22Rv1 (cell line): ENCODE data around the gene SMYD3.

ENCODE experiments used
- ZFX ChIP-seq: fragments of 450-650 bp; IDR thresholded peaks from 2 replicates; pipeline ENCODE4 v1.6.1; 2017; ENCODE audit warnings: antibody characterized with exemption, borderline replicate concordance
- TF ChIP-seq, protein P1 (sequence below): fragments of 450-650 bp; IDR thresholded peaks from 2 replicates; pipeline ENCODE4 v1.5.1; 2017; ENCODE audit warnings: mild to moderate bottlenecking

GRCh38 chr1:246425895-246426294 lies 81.2 kb downstream of the SMYD3 start:
- TF ChIP-seq, protein P1, sequence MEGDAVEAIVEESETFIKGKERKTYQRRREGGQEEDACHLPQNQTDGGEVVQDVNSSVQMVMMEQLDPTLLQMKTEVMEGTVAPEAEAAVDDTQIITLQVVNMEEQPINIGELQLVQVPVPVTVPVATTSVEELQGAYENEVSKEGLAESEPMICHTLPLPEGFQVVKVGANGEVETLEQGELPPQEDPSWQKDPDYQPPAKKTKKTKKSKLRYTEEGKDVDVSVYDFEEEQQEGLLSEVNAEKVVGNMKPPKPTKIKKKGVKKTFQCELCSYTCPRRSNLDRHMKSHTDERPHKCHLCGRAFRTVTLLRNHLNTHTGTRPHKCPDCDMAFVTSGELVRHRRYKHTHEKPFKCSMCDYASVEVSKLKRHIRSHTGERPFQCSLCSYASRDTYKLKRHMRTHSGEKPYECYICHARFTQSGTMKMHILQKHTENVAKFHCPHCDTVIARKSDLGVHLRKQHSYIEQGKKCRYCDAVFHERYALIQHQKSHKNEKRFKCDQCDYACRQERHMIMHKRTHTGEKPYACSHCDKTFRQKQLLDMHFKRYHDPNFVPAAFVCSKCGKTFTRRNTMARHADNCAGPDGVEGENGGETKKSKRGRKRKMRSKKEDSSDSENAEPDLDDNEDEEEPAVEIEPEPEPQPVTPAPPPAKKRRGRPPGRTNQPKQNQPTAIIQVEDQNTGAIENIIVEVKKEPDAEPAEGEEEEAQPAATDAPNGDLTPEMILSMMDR, result no peak
- no peak for TF ChIP-seq ZFX
